HG02938 (cell line): ENCODE data around the gene NSD2.
A peak's percentile ranks its signal among the peaks of the same experiment; 100 is the strongest.
"Not testable (repeated sequence)": the region's sequence is repeated elsewhere in the genome, so short reads cannot be mapped to it uniquely, and the experiment has no call there.

Source experiments
- ATAC-seq: cut with Tn5 transposase; IDR thresholded peaks from one replicate; pipeline ENCODE4 v1.9.1; 2021; ENCODE audit warnings: mild to moderate bottlenecking, moderate library complexity; ENCODE audit not compliant: unreplicated experiment

NSD2 gene

DNA sequence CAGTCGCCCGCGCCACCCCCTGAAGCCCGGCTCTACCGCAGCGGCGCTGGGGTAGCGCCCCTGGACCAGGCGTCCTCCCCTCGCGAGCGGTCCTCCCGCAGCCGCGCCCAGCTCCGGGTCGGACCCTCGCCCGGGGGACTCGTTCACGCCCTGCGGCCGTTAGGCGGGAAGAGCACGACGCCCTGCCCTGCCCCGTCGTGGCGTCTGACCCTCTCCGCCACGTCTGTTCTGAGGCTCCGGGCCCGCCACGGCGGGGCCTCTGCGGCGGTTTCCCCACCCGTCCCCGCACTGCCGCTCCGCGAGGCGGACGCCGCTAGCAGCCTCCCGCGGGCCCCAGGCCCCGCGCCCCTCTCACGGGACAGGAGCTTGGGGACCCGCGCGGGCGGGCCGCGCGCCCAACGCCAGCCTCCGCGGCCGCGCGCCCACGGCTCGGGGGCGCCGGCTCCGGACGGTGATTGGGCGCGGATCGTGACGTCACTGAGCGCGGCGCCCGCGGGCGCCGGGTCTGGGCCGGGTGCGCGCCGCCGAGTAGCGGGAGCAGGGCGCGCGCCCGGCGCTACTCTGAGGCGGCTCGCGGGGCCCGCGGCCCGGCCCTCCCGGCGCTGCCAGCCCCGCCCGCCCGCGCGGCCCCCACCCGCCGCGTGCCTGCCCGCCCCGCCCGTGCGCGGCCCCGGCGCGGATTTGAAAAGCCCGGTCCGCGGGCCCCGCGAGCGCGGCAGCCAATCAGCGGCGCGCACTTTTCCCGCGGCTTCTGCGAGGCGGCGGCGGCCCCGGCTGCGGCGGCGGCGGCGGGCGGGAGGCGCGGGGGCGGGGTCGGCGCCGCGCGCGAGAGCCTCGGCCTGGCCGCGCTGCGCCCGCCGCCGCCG, at the start of gene NSD2:
Gene NSD2 (plus strand): TSS at position 816 of the 866 bp plus-strand sequence. CDS start 29,262 bp downstream, outside the sequence.
- peak; percentile 56 for ATAC-seq

DNA sequence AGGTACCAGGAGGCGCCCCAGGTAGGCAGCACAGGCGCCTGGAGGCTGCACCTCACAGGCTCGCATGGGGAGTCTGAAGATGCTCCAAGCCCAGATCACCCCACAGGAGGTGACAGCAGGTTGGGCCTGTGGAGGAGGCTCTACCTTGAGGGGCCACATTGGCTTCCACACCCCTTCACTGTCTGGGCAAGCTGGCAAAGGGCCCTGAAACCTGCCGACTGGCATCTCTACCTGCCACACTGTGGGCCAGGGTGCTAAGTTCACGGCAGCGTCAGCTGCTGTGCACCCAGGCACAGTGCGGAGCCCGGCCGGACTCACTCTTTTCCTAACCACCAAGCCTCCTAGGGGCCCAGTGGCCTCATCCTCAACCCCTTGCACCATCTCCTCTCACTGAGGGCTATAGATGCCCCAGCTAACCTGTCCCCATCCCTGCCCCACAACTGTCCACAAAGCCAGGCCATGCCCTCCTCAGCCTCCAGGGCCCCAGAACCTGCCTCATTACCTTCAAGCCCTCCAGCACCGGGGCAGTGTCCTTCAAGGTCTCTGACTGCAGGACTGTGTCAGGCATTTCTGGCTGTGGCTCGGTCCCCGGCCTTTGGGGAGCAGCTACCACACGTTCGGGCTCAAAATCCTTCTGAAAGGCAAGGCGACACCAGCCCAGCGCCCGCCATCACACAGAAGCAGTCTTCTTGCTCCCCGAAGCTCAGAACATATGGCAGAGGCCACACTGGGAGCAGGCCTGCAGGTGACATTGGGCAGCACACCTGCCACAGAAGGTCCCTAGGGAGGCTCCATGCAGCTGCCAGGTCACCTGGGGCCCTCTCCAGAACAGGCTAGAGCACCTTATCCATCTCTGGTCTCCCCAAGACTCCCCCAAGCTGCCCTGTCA, 49.3 kb upstream of the NSD2 start:
- ATAC-seq = no peak

DNA sequence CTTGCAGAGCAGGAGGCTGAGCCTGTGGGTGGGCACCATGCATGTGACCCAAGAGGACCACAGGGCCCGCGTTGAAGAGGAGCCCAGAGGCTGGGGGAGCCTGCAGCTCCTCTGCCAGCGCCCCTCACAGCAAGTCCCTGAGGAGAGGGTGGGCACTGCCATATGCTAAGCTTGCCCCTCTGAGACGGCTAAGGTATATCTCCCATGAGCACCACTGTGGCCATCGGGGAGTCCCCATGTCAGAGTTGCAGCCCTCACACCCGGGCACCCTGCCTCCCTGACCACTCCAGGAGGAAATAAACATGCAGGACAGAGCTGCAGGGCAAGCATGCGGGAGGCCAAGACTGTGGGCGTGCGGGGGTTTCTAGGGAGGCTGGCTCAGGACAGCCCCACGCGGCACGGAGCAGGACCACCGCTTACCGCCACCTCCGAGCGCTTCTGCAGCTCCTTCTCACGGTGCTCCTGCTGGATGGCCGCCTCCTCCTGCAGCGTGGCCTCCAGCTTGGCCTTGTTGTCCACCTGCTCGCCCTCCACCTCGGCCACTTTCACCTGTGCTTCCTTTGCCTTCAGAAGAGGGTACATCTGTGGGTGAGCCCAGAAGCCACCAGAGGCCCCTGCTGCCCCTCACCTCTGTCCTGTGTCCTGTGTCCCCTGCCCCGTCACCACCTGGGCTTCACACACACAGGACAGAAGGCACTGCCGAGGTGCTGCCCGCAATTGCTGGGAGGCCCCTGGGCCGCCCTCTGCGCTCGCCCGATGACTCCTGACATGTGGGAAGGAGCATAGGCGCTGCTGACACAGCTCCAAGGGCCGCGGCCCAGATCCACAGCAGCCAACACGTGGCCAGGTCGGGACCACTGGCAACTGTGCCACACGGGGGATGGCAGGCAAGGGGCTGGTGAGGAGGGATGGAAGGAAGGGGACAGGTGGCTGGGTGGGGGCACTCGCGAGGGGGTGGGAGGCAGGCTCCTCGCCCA, 48.3 kb upstream of the NSD2 start:
- ATAC-seq = no peak

DNA sequence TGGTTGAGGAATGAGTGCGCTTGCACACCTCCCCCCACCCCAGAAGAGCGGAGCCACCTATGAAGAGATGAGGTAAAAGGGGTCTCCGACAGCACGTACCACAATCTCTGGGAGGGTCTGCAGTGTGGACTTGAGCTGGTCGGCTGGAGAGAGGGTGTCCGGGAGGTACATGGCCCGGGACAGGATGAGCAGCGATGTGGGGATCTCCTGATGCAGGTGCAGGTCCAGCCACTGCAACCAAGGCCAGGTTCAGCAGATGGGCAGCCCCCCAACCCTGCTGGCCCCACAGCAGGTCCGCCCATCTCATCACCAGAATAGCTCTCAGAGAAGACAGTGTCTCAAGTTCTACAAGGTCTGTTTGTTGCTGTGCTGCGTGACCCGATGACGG, 47.7 kb upstream of the NSD2 start:
- no peak for ATAC-seq

DNA sequence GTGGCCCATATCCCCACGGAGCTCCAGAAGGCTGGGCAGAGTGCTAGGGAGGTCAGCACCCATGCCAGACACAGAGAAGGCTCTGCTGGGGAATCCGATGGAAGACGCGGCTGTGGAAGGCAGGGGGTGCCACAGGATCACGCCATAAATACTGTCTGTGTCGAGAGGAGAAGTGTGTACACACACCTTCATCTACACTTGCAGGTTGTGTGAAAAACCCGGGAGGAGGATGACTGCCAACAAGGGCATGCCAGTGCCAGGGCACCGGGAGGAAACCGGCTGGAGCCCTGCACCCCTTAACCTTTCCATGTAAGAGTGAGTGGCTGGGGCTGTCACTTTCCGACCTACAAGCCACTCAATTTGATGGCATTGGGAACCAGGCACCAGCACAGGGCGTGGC, 46.4 kb upstream of the NSD2 start:
- no peak for ATAC-seq

DNA sequence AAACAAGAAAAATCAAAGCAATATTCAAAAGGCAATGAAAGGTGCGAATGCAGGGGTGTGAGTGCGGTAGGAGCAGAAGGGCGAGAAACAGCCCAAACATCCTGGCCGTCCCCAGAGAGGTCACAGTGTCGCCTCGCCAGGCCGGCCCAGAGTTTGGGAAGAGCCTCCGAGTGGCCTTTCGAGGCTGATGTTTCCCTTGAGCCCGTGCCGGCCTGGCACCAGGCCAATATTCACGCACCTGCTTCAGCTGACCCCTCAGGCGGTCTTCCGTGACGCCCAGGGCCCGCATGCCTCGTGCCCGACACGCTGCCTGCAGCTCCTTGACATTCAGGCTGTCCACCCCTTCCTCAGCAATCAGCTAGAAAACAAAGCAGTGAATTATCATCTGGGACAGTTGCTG, 45.9 kb upstream of the NSD2 start:
- no peak for ATAC-seq

DNA sequence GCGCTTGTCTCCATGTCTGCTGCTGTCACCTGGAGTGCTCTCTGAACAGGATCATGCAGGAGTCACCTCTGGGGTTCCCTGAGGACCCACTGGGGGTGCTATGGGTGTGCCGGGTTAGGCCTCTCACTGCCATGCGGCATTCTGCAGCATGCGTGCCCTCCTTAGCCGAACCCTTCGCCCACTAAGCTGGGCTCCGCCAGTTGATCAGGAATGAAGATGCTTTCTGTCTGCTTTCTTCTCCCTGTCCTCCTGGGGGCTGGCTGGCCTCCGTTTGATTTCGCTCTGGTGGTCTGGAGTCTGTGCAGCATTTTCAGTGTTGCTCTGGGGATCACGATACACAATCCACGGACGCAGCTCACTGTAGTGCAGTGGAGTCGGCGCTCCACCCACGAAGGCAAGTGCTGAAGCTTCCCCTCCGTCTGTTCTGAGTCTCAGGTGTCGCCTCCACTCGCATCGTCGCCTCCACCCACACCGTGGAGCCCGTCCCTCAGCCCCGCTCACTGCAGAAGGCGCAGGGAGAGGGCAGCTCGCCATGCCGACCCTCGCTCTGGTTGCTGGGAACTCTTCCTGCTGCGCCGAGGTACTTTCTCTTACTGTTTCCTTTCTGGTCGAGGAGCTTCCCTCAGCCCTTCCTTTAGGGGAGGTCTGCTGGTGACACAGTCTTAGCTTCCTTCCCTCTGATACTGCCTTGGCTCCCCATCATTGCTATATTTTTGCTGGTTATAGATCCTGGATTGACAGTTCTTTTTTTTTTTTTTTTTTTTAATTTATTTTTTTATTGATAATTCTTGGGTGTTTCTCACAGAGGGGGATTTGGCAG, 44.5 kb upstream of the NSD2 start:
- no peak for ATAC-seq

DNA sequence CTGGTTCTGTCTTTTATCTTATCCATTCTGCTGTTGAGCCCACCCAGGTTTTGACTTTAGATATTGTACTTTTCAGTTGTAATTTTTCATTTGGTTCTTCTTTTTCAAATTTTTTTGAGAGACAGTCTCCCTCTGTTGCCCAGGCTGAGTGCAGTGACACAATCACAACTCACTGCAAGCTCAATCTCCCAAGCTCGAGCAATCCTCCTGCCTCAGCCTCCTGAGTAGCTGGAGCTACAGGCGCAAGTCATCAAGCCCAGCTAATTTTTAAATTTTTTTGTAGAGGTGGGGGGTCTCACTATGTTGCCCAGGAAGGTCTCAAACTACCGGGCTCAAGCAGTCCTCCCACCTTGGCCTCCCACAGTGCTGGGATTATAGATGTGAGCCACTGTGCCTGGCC, 41.0 kb upstream of the NSD2 start:
- no peak for ATAC-seq

DNA sequence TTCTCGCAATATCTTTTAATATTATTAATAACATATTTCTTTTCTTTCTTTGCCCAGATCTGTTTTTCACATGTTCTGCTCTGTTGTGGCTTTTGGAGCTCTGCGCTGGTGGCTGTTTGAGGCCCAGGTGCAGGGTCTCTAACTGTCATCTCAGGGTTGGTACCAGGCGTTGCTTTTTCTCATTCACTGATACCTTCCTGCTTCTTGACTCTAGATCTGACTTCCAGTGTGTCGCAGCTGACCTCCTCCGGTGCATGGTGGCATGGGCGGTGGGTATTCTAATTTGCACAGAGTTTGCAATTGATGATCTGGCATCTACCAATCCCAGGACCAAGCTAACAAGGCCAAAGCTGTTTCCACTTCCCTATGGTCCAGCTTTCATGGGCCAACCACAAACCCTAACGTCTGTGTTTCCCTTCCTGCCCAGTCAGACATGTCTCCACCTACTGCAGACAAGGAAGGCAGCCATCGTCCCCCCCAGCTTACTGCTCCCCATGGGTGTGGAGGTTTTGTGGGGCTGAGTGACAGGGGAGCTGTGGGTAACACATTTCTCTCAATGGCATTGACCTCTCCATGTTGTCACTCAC, 40.5 kb upstream of the NSD2 start:
- ATAC-seq = no peak

DNA sequence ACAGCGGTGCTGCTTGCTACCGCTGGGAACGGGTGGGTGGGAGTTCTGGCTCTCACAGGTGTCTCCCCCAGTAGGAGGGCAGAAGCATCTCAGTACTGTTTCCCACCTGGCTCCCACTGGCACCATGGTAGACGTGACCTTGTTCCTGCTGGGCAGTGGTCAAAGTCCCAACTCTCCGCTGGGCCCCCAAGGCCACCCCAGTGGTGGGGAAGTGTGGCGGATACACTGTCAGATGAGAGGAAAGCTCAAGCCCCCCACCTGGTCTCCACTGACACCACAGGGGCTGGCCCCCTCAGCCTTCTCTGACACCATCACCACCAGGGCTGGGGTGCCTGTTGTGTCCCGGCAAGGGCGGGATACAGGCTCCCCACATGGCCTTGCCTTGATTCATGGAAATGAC, 39.9 kb upstream of the NSD2 start:
- no peak for ATAC-seq

DNA sequence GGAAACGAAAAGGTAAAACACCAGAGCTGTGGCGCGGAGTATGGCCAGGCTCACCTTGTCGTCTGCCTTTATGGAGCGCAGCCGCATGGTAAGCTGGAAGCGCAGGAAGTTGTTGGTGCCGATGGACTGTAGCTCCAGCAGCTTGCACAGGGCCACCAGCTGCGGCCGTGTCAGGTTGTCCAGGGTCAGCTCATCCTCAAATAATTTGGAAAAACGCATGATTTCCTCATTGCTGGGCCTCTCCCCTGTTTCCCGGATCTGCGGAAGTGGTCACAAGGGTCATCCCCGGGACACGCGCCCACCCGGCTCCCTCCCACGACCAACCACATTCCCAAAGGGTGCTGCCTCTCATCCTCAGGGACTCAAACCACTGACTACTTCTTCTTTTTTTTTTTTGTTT, 38.5 kb upstream of the NSD2 start:
- ATAC-seq = no peak

DNA sequence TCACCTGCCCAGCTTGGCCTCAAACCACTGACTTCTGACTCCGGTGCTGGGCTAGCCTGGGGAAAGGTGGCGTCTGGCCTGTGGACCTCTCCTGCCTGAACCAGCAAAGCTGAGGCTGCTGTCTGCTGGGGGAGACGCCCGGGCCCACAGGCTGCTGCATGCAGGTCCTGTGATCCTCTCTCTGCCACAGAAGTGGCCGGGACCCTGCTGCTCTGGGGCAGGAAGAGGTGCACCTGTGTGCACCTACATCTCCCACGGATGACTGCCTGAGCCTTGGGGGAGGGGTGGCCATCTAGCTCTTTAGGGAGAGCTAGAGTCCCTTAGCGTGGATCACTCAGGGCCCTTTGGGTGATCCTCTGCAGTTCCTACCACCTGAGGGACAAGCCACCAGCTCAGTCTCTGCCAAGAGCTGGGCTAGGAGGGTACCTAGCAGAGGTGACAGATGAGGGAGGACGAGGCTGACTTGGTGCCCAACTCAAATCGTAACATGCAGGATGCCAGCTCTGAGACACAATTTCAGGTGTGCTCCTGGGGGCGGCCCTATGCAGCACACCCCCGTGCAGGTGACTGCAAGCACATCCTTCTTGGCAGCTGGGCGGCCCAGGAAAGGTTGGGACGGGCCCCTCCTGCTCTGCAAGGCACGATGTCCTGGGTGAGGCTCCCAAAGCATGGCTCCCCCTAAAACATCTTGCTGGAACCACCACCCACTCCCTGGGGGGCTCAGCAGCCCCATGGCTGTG, 37.7 kb upstream of the NSD2 start:
- peak; percentile 14 for ATAC-seq

DNA sequence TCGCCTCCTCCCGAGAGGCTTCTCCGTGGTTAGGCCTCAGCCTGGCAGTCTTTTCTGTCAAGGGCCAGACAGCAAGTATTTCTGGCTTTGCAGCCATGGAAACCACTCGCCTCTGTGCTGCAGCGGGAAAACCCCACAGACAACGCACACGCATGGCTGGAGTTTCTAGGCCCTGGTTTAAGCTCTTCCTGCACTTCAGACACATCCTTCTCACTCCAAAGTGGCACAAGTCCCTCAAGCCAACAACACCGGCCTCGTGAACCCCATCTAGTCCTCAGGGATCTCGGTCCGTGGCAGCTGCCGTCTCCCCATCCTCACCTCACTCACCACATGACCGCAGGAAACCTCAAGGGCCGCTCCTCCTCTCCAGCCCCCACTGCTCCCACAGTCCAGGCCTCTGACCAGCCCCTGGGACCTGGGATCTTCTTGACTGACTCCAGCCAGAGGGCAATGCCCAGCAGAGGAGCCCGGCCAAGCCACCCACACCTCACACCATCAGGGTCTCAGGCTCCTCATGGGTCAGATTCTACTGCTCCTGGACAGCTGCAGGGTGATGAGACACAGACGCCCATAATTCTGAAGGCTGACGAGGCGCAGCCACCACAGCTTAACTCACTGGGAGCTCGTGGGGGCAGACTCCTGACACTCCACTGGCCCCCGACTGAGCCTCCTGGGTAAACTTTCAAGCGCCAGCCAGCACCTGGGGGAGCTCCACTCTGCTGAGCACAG, 37.0 kb upstream of the NSD2 start:
- ATAC-seq = peak; percentile 60

DNA sequence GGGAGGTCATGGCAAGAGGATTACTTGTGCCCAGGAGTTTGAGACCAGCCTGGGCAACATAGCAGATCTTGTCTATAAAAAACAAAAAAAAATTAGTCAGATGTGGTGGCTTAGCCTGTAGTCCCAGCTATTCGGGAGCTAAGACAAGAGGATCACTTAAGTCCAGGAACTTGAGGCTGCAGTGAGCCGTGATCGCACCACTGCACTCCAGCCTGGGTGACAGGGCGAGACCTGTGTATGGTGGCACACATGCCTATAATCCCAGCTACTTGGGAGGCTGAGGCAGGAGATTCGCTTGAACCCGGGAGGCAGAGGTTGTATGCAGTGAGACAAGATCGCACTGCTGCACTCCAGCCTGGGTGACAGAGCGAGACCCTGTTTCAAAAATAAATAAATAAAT, 35.4 kb upstream of the NSD2 start:
- not testable (repeated sequence) for ATAC-seq

DNA sequence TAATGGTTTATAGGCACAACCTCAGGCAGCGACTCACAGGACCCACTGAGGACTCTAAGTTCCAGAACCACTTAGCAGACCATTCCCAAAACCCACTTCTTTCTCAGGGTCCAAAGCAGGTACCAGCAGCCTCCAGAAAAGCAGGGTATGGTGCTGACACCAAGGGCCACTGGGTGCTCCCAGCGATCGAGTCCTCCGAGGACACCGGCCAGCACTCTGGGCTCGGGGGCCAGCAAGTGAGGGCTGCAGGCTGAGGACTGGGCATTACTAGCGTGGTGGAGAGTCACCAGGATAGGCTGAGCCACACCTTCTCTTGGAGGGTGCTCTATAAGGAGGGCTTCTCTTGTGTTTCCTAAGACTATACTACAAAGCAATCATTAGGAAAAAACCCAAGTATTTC, 34.5 kb upstream of the NSD2 start:
- no peak for ATAC-seq

DNA sequence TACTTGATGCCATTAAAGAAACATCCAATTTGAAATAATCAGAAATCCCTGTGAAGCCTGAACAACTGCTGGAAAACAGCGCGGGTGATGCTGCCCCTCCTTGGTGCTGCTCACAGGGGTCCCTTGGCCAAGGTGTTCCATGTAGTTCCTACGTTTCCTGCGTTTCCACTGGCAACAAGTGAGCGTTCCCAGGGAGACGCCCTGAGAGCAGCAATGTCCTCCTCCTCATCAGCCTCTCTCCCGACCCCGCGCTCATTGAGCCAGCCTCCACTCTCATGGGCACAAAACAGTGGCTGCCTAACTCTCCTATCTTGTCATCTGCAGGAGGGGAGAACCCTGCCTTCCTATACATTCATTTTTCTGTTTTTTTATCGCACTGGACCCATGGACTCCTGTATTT, 34.1 kb upstream of the NSD2 start:
- ATAC-seq = no peak

DNA sequence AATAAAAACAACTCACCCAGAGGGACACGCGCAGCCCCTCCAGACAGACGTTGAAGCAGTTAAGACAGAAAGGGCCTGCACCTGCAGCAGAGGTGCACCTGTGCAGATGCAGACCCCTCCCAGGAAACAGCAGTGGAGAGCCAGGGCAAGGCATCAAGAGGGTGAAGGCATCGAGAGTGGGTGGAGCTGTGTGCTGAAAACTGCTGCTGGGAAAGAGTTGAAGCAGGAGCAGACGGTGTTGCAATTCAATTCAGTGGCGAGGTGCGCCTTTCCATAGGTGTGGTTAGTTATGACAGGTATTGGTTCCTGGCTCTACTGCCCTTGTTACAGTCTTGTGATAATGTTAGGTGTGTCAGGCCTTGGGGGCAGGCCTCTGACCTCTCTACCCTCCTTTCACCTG, 31.9 kb upstream of the NSD2 start:
- ATAC-seq = no peak

DNA sequence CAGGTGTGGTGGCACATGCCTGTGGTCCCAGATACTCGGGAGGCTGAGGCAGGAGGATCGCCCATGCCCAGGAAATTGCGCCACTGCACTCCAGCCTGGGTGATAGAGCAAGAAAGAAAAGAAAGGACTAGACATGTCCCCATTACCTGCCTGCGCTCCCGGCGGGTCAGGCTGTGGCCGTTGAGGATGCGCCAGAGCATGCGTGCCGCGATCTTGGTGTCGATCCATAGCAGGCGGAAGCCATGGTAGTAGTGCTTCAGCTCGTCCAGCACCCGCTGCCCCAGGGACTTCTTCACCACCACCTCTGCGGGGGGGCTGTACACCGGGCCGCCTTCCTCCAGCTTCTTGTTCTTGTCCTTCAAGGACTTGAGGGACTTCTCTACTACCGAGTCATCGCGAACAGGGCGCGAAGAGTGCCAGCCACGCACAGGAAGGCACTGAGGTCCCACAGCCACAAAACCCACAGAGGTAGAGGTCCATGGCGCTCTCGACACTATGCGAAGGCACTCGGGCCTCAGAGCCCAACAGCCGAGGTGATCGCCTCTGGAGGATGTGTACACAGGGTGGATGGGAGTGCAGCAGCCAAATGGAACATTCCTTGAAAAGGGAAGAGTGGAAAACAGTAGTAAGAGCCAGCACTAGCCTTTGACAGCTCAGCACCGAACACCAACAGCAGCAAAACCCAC, 29.8 kb upstream of the NSD2 start:
- no peak for ATAC-seq
